ENCODE data around the gene CHRNA5.

The CHRNA5 gene

DNA sequence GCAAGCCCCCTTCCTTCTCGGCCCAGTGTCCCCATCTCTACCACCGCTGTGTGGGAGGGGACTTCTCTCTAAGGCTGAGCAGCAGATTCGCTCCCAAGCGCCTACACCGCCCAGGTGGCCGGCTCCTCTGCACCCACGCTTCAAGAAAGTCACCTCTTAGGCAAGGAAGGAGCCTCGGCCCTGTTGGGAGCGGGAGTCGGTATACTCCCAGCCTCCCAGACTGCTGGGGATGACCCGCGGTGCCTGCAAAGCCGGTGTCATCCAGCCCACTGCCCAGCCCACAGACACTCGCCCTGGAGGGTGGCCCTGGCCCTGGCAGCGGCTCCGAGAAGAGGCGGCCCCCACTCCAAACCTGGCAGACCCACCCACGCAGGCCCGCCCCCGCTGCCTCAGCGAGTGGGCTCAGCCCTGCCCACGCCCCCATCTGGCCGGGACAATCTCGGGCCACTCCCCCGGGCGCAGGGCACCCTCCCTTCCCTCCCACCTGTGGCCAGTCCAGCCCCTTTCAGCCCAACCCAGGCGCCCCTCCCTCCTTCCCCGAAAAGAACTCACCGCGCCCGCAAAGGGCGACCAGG, 75.3 kb downstream of the CHRNA5 start:
- no peak for DNase-seq

DNA sequence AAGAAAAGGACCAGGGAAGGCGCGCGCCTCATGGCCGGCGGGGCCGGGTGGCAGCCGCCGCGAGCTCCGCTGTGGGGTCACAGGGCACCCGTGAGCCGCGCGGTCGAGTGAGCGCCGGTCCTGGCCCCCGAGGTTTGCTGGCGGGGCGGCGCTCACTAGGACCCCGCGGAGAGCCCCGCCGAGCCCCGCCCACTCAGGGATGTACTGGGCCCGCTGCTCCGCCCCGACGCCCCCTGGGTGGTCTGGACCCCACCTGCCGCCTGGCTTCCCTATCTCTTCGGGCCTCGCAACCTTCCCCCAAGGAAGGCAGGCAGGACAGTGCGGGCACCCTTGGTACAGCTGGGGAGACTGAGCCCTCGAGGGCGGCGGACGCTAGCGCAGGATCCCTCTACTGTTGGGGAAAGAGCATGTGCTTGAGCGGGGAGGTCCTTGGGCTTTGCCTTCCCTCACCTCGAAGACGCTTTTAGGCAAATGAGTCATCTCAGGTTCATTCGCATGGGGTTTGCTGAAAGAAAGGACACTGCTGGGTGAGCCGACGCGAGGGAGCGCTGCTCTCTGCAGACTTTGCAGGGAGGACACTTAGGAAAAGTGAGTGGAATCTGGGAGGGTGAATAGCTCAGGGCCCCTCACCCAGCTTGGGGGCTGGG, 75.9 kb downstream of the CHRNA5 start, which contains the start of gene CHRNB4:
TSS of gene CHRNB4 (minus strand) at position 109 of the 647 bp plus-strand sequence. CDS start at position 32, 77 bp downstream.
- DNase-seq = peak; percentile 92

DNA sequence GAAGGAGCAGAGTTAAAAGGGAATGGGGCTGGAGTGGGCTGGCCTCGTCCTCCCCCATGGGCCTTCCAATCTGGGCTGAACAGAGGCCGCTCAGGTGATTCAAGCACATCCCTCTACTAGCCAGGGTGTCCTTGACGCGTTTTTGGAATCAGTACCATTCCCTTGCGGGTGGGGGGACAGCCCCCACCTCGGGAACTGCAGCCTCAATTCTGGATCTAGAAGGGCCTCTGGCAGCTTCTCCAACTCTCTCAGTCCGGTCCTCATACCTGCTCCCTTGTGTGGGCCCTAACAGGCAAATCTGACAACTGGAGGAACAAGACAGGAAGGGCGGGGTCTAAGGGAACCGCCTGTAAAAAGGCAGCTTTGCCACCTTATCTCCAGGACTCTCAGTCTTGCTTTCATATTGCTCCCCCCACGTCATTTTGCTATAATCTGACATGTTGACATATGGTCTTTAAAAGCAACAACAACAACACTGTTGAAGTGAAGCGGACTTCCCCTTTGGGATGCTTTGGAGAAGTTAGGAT, 76.5 kb downstream of the CHRNA5 start:
- no peak for DNase-seq

DNA sequence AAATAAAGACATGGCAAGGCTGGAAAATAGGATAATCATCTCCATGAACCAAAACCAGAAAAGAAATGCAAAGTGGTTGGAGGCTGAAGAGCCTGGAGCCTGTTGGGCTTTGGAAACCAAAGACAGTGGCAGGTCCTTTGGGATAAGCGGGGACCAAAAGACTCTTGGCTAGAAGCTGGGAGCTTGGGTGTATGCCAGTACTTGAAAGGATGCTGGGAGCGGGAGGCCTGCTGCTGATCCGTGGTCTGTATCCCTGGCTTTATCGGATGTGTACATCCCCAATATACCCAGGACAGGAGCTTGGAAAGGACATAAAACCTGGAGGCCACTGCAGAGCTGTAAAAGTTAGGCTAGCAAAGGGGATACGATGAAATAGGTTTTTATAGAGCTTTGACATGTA, 77.0 kb downstream of the CHRNA5 start:
- no peak for DNase-seq

All from retina (tissue), 1 donor.